Measurements from ENCODE around the gene ARVCF. TPM values are rescaled to one million over a fixed set of nuclear protein-coding genes. Genes with fewer than 3 reads are reported as not detected.
A peak's percentile ranks its signal among the peaks of the same experiment; 100 is the strongest.

Gene ARVCF
- total and polyA plus RNA-seq, 9 of the 15 experiments (the other 6 are each of a cell fraction or from before 2014, with no cell fraction given), result 0.03 to 97.4 (median 15.6) TPM

DNA sequence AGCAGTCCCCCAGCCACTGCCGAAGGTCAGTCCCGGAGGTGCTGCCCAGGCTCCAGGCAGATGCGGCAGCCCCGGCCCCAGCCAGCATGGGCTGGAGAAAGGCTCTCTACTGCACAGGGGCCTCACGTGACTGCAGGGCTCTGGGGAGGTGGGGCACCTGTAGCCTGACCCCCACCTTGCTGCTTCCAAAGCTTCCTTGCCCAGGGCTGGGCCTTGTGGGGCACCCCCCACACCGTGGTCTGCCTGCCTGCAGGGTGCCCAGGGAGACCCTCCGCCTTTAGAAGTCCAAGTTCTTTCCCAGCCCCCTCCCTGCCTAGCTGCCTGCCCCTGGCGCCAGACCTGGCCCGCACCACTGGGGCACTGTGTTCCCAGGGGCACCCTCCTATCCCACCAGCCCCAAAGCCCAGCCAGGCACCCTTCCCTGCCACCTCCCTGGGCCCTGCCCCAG is 46.6 kb downstream of the ARVCF start (continued):
- TF ChIP-seq, protein P1, sequence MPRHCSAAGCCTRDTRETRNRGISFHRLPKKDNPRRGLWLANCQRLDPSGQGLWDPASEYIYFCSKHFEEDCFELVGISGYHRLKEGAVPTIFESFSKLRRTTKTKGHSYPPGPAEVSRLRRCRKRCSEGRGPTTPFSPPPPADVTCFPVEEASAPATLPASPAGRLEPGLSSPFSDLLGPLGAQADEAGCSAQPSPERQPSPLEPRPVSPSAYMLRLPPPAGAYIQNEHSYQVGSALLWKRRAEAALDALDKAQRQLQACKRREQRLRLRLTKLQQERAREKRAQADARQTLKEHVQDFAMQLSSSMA (CRISPR knock-in tag; IDR thresholded peaks at IDR 0.05), result peak; percentile 65; the same call in 1 of the 2 replicates
- TF ChIP-seq ATF7 (IDR thresholded peaks at IDR 0.05) (no peak), PRMT5 (CRISPR knock-in tag; IDR thresholded peaks at IDR 0.05) (peak; percentile 78; the same call in 1 of the 2 replicates), TSC22D4 (tag; IDR thresholded peaks at IDR 0.05) (peak; percentile 76; the same call in 1 of the 2 replicates), CAMTA2 (CRISPR knock-in tag; conservative IDR thresholded peaks at IDR 0.05) (0 out of 2 replicates have a peak, but pooled peaks have one; percentile 15), ETS1 (conservative IDR thresholded peaks at IDR 0.05; ENCODE audit: control insufficient read depth, low read depth, low read length) (peak; percentile 10; the same call in 1 of the 2 replicates), MAFF (IDR thresholded peaks at IDR 0.05; ENCODE audit: low read length) (no peak), ZNF830 (CRISPR knock-in tag; IDR thresholded peaks at IDR 0.05) (peak; percentile 61; the same call in 1 of the 2 replicates), MAFK (IDR thresholded peaks at IDR 0.05; ENCODE audit: low read length) (no peak), RBFOX2 (IDR thresholded peaks at IDR 0.05; ENCODE audit: low read depth, low read length) (peak; percentile 52), KAT2B (IDR thresholded peaks at IDR 0.05; ENCODE audit: low read depth, low read length) (no peak), POLR2A (conservative IDR thresholded peaks at IDR 0.05) (peak; percentile 10; the same call in 1 of the 2 replicates), BRF1 (IDR thresholded peaks at IDR 0.05; ENCODE audit: borderline replicate concordance, extremely low read depth, insufficient read length) (no peak), HNRNPH1 (optimal IDR thresholded peaks at IDR 0.05; ENCODE audit: low read depth, low read length) (no peak), TAF15 (IDR thresholded peaks at IDR 0.05; ENCODE audit: low read depth, low read length) (0 out of 2 replicates have a peak, but pooled peaks have one; percentile 23), POLR2G (IDR thresholded peaks at IDR 0.05; ENCODE audit: low read depth, low read length) (peak; percentile 81), ATF1 (CRISPR knock-in tag; IDR thresholded peaks at IDR 0.05) (peak; percentile 25; the same call in 1 of the 2 replicates), ATF1 (tag; IDR thresholded peaks at IDR 0.05) (no peak), RUNX1 (IDR thresholded peaks at IDR 0.05; ENCODE audit: low read depth) (peak; percentile 15; the same call in 1 of the 2 replicates), MYC (IDR thresholded peaks at IDR 0.05; ENCODE audit: low read depth, low read length) (no peak), MYC (CRISPR knock-in tag; IDR thresholded peaks at IDR 0.05; ENCODE audit: borderline replicate concordance, low read depth) (peak; percentile 33; the same call in 1 of the 2 replicates), TFE3 (CRISPR knock-in tag; IDR thresholded peaks at IDR 0.05) (peak; percentile 56)

All from K562 (cell line).